ENCODE measurements around the gene NRCAM.
"Not testable (repeated sequence)": the region's sequence is repeated elsewhere in the genome, so short reads cannot be mapped to it uniquely, and the experiment has no call there.

NRCAM gene

DNA sequence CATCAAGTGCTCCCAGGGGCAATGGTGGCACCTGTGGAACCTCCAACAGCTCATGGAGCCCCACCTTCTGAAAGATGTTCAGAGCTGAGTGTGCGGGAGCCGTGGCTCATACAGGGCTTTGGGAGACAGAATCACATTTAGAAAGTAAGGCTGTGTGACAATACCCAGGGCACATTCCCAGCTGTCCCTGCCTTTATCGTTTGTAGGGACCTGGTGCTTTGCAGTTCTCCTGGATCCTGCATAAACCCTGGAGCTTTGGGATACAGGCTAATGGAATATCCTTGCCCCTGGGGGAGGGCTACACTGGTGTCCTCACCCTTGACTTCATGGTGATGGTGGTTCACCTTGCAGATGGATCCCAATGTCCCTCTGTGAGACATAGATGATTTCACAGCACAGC, 191.2 kb downstream of the NRCAM start:
- Histone ChIP-seq H3K79me2 (ENCODE audit: low read length) (peaks cover 34% of the 10 kb centered on the region), H3K4me1 (ENCODE audit: low read length) (peaks cover 8% of the 10 kb centered on the region), H2AFZ (ENCODE audit: low read depth, low read length) (no peak overlapping the region), H3K27ac (ENCODE audit: low read length) (no peak overlapping the region), H3K9ac (ENCODE audit: low read length) (no peak overlapping the region), H4K20me1 (ENCODE audit: insufficient read depth, low read length) (peaks cover 16% of the 10 kb centered on the region; the same call in 1 of the 2 replicates), H3K9me3 (ENCODE audit: insufficient read depth, low read length) (no peaks in the 10 kb centered on the region), H3K27me3 (ENCODE audit: low read depth, low read length) (no peaks in the 10 kb centered on the region), H3K36me3 (replicated peaks; ENCODE audit: low read depth, low read length) (peaks cover 16% of the 10 kb centered on the region), H3K4me2 (ENCODE audit: low read length) (no peak overlapping the region), H3K4me3 (ENCODE audit: low read length) (no peak overlapping the region)
- TF ChIP-seq, protein P1, sequence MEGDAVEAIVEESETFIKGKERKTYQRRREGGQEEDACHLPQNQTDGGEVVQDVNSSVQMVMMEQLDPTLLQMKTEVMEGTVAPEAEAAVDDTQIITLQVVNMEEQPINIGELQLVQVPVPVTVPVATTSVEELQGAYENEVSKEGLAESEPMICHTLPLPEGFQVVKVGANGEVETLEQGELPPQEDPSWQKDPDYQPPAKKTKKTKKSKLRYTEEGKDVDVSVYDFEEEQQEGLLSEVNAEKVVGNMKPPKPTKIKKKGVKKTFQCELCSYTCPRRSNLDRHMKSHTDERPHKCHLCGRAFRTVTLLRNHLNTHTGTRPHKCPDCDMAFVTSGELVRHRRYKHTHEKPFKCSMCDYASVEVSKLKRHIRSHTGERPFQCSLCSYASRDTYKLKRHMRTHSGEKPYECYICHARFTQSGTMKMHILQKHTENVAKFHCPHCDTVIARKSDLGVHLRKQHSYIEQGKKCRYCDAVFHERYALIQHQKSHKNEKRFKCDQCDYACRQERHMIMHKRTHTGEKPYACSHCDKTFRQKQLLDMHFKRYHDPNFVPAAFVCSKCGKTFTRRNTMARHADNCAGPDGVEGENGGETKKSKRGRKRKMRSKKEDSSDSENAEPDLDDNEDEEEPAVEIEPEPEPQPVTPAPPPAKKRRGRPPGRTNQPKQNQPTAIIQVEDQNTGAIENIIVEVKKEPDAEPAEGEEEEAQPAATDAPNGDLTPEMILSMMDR (IDR thresholded peaks at IDR 0.05; ENCODE audit: low read depth, low read length): no peak
- TF ChIP-seq EZH2phosphoT487 (IDR thresholded peaks at IDR 0.05; ENCODE audit: low read depth): no peak

DNA sequence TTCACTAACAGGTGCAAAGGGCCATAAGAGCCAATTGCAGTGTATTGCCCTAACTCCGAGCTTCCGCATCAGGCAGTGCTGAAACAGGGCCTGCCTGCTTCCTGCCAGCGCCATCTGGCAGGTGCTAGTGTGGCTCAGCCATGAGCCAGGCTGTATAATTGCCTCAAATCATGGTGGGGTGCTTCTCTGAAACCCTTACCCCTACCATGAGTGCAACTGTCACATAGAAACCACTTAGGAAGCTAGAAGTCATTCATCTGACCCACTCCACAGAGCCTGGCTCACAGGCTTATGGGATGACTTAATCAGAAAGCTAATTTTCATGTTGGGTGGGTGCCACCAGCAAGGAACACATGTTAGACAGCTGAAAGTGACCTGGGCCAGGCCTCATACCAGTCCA, 192.8 kb downstream of the NRCAM start:
- Histone ChIP-seq H3K9ac (ENCODE audit: low read length) (no peak overlapping the region), H3K4me3 (ENCODE audit: low read length) (no peak overlapping the region), H3K36me3 (replicated peaks; ENCODE audit: low read depth, low read length) (peaks cover 23% of the 10 kb centered on the region), H2AFZ (ENCODE audit: low read depth, low read length) (no peak overlapping the region), H3K27ac (ENCODE audit: low read length) (peak overlapping the region; percentile 32), H3K9me3 (ENCODE audit: insufficient read depth, low read length) (no peaks in the 10 kb centered on the region), H3K4me1 (ENCODE audit: low read length) (peaks cover 8% of the 10 kb centered on the region), H4K20me1 (ENCODE audit: insufficient read depth, low read length) (peaks cover 16% of the 10 kb centered on the region; the same call in 1 of the 2 replicates), H3K79me2 (ENCODE audit: low read length) (peaks cover 37% of the 10 kb centered on the region), H3K4me2 (ENCODE audit: low read length) (peak overlapping the region; percentile 38; the same call in 1 of the 2 replicates), H3K27me3 (ENCODE audit: low read depth, low read length) (no peaks in the 10 kb centered on the region)
- TF ChIP-seq EZH2phosphoT487 (IDR thresholded peaks at IDR 0.05; ENCODE audit: low read depth): no peak
- TF ChIP-seq, protein P1 (IDR thresholded peaks at IDR 0.05; ENCODE audit: low read depth, low read length): no peak

DNA sequence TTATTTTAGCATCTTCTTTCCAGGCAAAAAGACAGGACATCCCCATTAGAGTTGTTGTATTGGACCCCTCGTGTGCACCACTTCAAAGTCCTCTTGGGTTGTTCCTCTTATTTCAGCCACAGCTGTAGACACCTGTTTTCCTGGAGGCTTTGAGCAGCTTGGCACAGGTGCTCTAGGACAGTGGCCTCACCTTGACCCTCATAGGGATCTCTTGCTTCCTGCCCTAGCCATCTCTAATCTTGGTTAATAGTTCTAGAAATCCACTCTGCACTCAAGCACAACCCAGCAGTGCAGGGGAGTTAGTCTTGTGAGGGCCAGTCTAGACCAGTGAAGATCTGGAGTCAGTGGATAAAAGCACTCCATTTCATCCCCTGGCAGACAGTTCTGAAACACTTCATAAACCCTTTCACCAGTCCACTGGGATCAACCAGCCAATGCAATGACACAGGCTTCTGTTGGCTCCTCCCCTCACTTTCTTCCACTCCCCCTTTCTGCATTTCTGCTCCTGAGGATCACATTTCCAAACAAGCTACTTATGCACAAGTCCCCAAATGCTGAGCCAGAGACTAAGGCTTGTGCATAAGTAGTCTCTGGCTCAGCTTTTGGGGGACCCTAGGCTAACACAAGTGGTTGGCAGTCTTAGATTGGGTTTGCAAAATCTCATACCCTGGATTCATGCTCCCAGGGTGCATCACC, 194.5 kb downstream of the NRCAM start:
- peaks cover 8% of the 10 kb centered on the region for H3K4me1 ChIP-seq (ENCODE audit: low read length)
- H3K27me3 ChIP-seq (ENCODE audit: low read depth, low read length): no peaks in the 10 kb centered on the region
- H3K9me3 ChIP-seq (ENCODE audit: insufficient read depth, low read length): no peaks in the 10 kb centered on the region
- peaks cover 16% of the 10 kb centered on the region; the same call in 1 of the 2 replicates for H4K20me1 ChIP-seq (ENCODE audit: insufficient read depth, low read length)
- no peak overlapping the region for H3K9ac ChIP-seq (ENCODE audit: low read length)
- peaks cover 43% of the 10 kb centered on the region for H3K79me2 ChIP-seq (ENCODE audit: low read length)
- peaks cover 29% of the 10 kb centered on the region for H3K36me3 ChIP-seq (replicated peaks; ENCODE audit: low read depth, low read length)
- H2AFZ ChIP-seq (ENCODE audit: low read depth, low read length): no peak overlapping the region
- no peak overlapping the region for H3K4me3 ChIP-seq (ENCODE audit: low read length)
- TF ChIP-seq, protein P1 (IDR thresholded peaks at IDR 0.05; ENCODE audit: low read depth, low read length): no peak
- TF ChIP-seq EZH2phosphoT487 (IDR thresholded peaks at IDR 0.05; ENCODE audit: low read depth): no peak
- H3K4me2 ChIP-seq (ENCODE audit: low read length): no peak overlapping the region
- no peak overlapping the region for H3K27ac ChIP-seq (ENCODE audit: low read length)

DNA sequence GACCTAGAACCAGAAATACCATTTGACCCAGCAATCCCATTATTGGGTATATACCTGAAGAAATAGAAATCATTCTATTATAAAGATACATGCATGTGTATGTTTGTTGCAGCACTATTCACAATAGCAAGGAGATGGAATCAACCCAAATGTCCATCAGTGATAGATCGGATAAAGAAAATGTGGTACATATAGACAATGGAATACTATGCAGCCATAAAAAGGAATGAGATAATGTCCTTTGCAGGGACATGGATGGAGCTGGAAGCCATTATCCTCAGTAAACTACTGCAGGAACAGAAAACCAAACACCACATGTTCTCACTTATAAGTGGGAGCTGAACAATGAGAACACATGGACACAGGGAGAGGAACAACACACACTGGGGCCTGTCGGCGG, 196.8 kb downstream of the NRCAM start:
- not testable (repeated sequence) for H3K9ac ChIP-seq (ENCODE audit: low read length); H3K4me3 ChIP-seq (ENCODE audit: low read length); H3K4me2 ChIP-seq (ENCODE audit: low read length); H2AFZ ChIP-seq (ENCODE audit: low read depth, low read length); H3K9me3 ChIP-seq (ENCODE audit: insufficient read depth, low read length); H3K27me3 ChIP-seq (ENCODE audit: low read depth, low read length); H3K27ac ChIP-seq (ENCODE audit: low read length); H3K4me1 ChIP-seq (ENCODE audit: low read length)
- Histone ChIP-seq H4K20me1 (ENCODE audit: insufficient read depth, low read length) (peaks cover 11% of the 10 kb centered on the region; the same call in 1 of the 2 replicates), H3K36me3 (replicated peaks; ENCODE audit: low read depth, low read length) (peaks cover 33% of the 10 kb centered on the region), H3K79me2 (ENCODE audit: low read length) (peaks cover 43% of the 10 kb centered on the region)

All from OCI-LY3 (cell line).